Neural crest cell (in vitro differentiated cells): Measurements from ENCODE around the gene TRIM75. TPM values are rescaled to one million over a fixed set of nuclear protein-coding genes. Genes with fewer than 3 reads are reported as not detected.
A peak's percentile ranks its signal among the peaks of the same experiment; 100 is the strongest.
"Not testable (repeated sequence)": the region's sequence is repeated elsewhere in the genome, so short reads cannot be mapped to it uniquely, and the experiment has no call there.

Experiments
- DNase-seq: peaks from one replicate; pipeline ENCODE4 v3.0.0; 2021; ENCODE audit warnings: low read depth, mixed read lengths, low spot score
- H3K27ac Mint-ChIP-seq: one replicate; pipeline ENCODE4 v1.8.0; 2021; ENCODE audit warnings: mild to moderate bottlenecking, mixed read lengths; ENCODE audit not compliant: unreplicated experiment
- H3K27me3 Mint-ChIP-seq: 2 replicates; pipeline ENCODE4 v1.8.0; 2021; ENCODE audit warnings: low read depth, mild to moderate bottlenecking, mixed read lengths
- H3K36me3 Mint-ChIP-seq: 2 replicates; pipeline ENCODE4 v1.8.0; 2021; ENCODE audit warnings: low read depth, mild to moderate bottlenecking, mixed read lengths
- H3K4me1 Mint-ChIP-seq: 2 replicates; pipeline ENCODE4 v1.8.0; 2021; ENCODE audit warnings: mixed read lengths
- H3K4me3 Mint-ChIP-seq: one replicate; pipeline ENCODE4 v1.8.0; 2021; ENCODE audit warnings: mild to moderate bottlenecking, mixed read lengths
- H3K9me3 Mint-ChIP-seq: 2 replicates; pipeline ENCODE4 v1.8.0; 2021; ENCODE audit warnings: mixed read lengths
- CTCF ChIP-seq: fragments of 200-600 bp; sonication (generic); conservative IDR thresholded peaks from 2 replicates; pipeline ENCODE4 v1.5.0; 2021; ENCODE audit warnings: antibody characterized with exemption, mild to moderate bottlenecking
- total RNA-seq: library from RNA; stranded (reverse); gene quantifications from 2 replicates; pipeline ENCODE4 v1.2.1, GENCODE V29; 2021

The TRIM75 gene
- total RNA-seq, 1 donor from 2014 or later: not detected

GRCh38 chr4:165058666-165059065 is 5.0 kb downstream of the TRIM75 start:
- H3K4me1 Mint-ChIP-seq: no peaks in the 10 kb centered on the region
- no peak for DNase-seq
- no peak for TF ChIP-seq CTCF
- H3K36me3 Mint-ChIP-seq: no peaks in the 10 kb centered on the region
- H3K9me3 Mint-ChIP-seq: no peaks in the 10 kb centered on the region
- no peaks in the 10 kb centered on the region for H3K27me3 Mint-ChIP-seq
- H3K27ac Mint-ChIP-seq: no peak overlapping the region
- H3K4me3 Mint-ChIP-seq: no peak overlapping the region

GRCh38 chr4:165059386-165059785 is 5.7 kb downstream of the TRIM75 start:
- no peaks in the 10 kb centered on the region for H3K4me1 Mint-ChIP-seq
- no peak overlapping the region for H3K4me3 Mint-ChIP-seq
- no peak for TF ChIP-seq CTCF
- DNase-seq: no peak
- no peaks in the 10 kb centered on the region for H3K36me3 Mint-ChIP-seq
- H3K9me3 Mint-ChIP-seq: no peaks in the 10 kb centered on the region
- no peaks in the 10 kb centered on the region for H3K27me3 Mint-ChIP-seq
- no peak overlapping the region for H3K27ac Mint-ChIP-seq

- no peak overlapping the region for H3K4me3 Mint-ChIP-seq
- H3K27ac Mint-ChIP-seq: no peak overlapping the region
- H3K9me3 Mint-ChIP-seq: no peaks in the 10 kb centered on the region
- no peaks in the 10 kb centered on the region for H3K36me3 Mint-ChIP-seq
- no peak for DNase-seq
- no peaks in the 10 kb centered on the region for H3K27me3 Mint-ChIP-seq
- H3K4me1 Mint-ChIP-seq: no peaks in the 10 kb centered on the region
- peak; percentile 54 for TF ChIP-seq CTCF
These were observed 7.3 kb downstream of the TRIM75 start for GRCh38 chr4:165060938-165061337.

GRCh38 chr4:165070560-165070959 is 16.9 kb downstream of the TRIM75 start:
- H3K27me3 Mint-ChIP-seq: no peaks in the 10 kb centered on the region
- no peak overlapping the region for H3K4me3 Mint-ChIP-seq
- H3K4me1 Mint-ChIP-seq: peaks cover 11% of the 10 kb centered on the region
- no peak overlapping the region for H3K27ac Mint-ChIP-seq
- no peaks in the 10 kb centered on the region for H3K9me3 Mint-ChIP-seq
- DNase-seq: no peak
- no peak for TF ChIP-seq CTCF
- no peaks in the 10 kb centered on the region for H3K36me3 Mint-ChIP-seq

GRCh38 chr4:165073346-165073745 is 19.7 kb downstream of the TRIM75 start:
- peaks cover 11% of the 10 kb centered on the region for H3K4me1 Mint-ChIP-seq
- H3K27ac Mint-ChIP-seq, DNase-seq, H3K36me3 Mint-ChIP-seq, H3K27me3 Mint-ChIP-seq, H3K4me3 Mint-ChIP-seq, H3K9me3 Mint-ChIP-seq: not testable (repeated sequence)

GRCh38 chr4:165077034-165077578 is 23.4 kb downstream of the TRIM75 start:
- Mint-ChIP-seq H3K4me3 (no peak overlapping the region), H3K9me3 (no peaks in the 10 kb centered on the region), H3K36me3 (peaks cover 7% of the 10 kb centered on the region), H3K27me3 (no peaks in the 10 kb centered on the region), H3K27ac (no peak overlapping the region), H3K4me1 (peaks cover 11% of the 10 kb centered on the region)
- no peak for TF ChIP-seq CTCF
- no peak for DNase-seq
